AG04450 (cell line): ENCODE data around the gene SPECC1L. TPM values are rescaled to one million over a fixed set of nuclear protein-coding genes. Genes with fewer than 3 reads are reported as not detected.

Experiments used
- CTCF ChIA-PET: fragments of 300-600, 350-600 bp; formaldehyde crosslinking; extraction: SDS; loops from one replicate; lab custom pipeline; 2022; ENCODE audit warnings: antibody characterized with exemption, inconsistent platforms; lab: Charles Lee
- POLR2A ChIA-PET: fragments of 350-600 bp; formaldehyde crosslinking; extraction: SDS; loops from one replicate; lab custom pipeline; 2021; ENCODE audit warnings: antibody characterized with exemption, inconsistent platforms; lab: Yijun Ruan, JAX
- DNase-seq: peaks from one replicate; pipeline ENCODE4 v3.0.0-alpha.2; 2011; ENCODE audit warnings: low read depth, low spot score
- H3K27ac ChIP-seq: one replicate; pipeline ENCODE4 v1.5.1; 2012; ENCODE audit warnings: low read depth, low read length, control low read depth
- H3K27me3 ChIP-seq: one replicate; pipeline ENCODE4 v1.6.0; 2012; ENCODE audit warnings: low read length; ENCODE audit not compliant: control insufficient read depth, insufficient read depth
- H3K4me3 ChIP-seq: 2 replicates; pipeline ENCODE4 v1.5.1; 2011; ENCODE audit warnings: mild to moderate bottlenecking, low read depth, low read length, control low read depth
- H3K9me3 ChIP-seq: 2 replicates; pipeline ENCODE4 v1.5.1; 2012; ENCODE audit warnings: low read length; ENCODE audit not compliant: control insufficient read depth, insufficient read depth
- polyA plus RNA-seq: library from polyadenylated mRNA; depleted of rRNA; stranded (reverse); fragments of >200 nt; gene quantifications from 2 replicates; pipeline ENCODE4 v1.2.3, GENCODE V29; 2011
- TF ChIP-seq, protein P1 (sequence below): IDR thresholded peaks from 2 replicates; pipeline ENCODE4 v1.5.1; 2011; ENCODE audit warnings: low read depth, low read length, control low read depth, inconsistent platforms

Gene SPECC1L
- polyA plus RNA-seq, 1 experiment = 36.4 TPM

GRCh38 chr22:24393848-24394247 is 123.2 kb downstream of the SPECC1L start:
- no peak for DNase-seq
- POLR2A ChIA-PET = no interaction called here
- TF ChIP-seq, protein P1, sequence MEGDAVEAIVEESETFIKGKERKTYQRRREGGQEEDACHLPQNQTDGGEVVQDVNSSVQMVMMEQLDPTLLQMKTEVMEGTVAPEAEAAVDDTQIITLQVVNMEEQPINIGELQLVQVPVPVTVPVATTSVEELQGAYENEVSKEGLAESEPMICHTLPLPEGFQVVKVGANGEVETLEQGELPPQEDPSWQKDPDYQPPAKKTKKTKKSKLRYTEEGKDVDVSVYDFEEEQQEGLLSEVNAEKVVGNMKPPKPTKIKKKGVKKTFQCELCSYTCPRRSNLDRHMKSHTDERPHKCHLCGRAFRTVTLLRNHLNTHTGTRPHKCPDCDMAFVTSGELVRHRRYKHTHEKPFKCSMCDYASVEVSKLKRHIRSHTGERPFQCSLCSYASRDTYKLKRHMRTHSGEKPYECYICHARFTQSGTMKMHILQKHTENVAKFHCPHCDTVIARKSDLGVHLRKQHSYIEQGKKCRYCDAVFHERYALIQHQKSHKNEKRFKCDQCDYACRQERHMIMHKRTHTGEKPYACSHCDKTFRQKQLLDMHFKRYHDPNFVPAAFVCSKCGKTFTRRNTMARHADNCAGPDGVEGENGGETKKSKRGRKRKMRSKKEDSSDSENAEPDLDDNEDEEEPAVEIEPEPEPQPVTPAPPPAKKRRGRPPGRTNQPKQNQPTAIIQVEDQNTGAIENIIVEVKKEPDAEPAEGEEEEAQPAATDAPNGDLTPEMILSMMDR = no peak

GRCh38 chr22:24394254-24394653 is 123.6 kb downstream of the SPECC1L start:
- TF ChIP-seq, protein P1 = no peak
- ChIA-PET CTCF (no interaction called here), POLR2A (no interaction called here)
- DNase-seq = no peak
- Histone ChIP-seq H3K27ac (no peak overlapping the region), H3K9me3 (no peaks in the 10 kb centered on the region), H3K4me3 (no peak overlapping the region), H3K27me3 (no peaks in the 10 kb centered on the region)

More at GRCh38 chr22:24393848-24394247, 123.2 kb downstream of the SPECC1L start:
- H3K27ac ChIP-seq = no peak overlapping the region
- CTCF ChIA-PET = no interaction called here
- H3K9me3 ChIP-seq = no peaks in the 10 kb centered on the region
- no peak overlapping the region for H3K4me3 ChIP-seq
- H3K27me3 ChIP-seq = no peaks in the 10 kb centered on the region

- POLR2A ChIA-PET = interaction anchor here (0.5 kb wide), 1 partner anchor 198 kb away, joined by 8 read pairs; no protein-coding TSS in a partner anchor
- peak overlapping the region; percentile 39 for H3K27ac ChIP-seq
- TF ChIP-seq, protein P1 = no peak
- no peaks in the 10 kb centered on the region for H3K9me3 ChIP-seq
- H3K4me3 ChIP-seq = no peak overlapping the region
- H3K27me3 ChIP-seq = no peaks in the 10 kb centered on the region
- no peak for DNase-seq
- CTCF ChIA-PET = no interaction called here
Observed at GRCh38 chr22:24398409-24398808, 127.8 kb downstream of the SPECC1L start.

DNA sequence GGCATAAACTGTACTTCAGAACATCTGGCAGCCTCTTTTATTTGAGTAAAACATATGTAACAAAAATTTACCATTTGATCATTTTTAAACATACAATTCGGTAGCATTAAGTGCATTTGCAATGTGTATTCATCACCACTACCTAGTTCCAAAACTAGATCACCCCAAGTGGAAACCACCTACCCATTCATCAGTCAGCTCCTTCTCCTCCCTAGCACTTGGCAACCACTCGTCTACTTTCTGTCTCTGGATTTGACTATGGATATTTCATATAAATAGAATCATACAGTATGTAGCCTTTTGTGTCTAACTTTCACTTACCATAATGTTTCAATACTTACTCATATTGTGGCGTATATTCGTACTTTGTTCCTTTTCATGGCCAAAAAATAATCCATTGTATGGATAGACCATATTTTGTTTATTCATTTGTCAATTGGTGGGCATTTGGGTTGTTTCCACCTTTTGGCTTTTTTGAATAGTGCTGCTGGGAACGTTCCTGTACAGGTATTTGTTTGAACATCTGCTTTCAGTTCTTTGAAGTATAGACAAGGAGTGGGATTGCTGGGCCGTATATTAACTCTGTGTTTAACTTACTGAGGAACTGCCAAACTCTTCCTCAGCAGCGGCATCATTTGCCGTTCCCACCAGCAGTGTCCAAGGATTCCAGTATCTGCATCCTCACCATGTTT is 129.5 kb downstream of the SPECC1L start:
- no peaks in the 10 kb centered on the region for H3K27me3 ChIP-seq
- H3K27ac ChIP-seq = no peak overlapping the region
- TF ChIP-seq, protein P1 = no peak
- H3K9me3 ChIP-seq = no peaks in the 10 kb centered on the region; the same call in 1 of the 2 replicates
- POLR2A ChIA-PET = no interaction called here
- no peak for DNase-seq
- no peak overlapping the region for H3K4me3 ChIP-seq
- CTCF ChIA-PET = interaction anchor here (0.7 kb wide), 1 partner anchor 103 kb away, joined by 3 read pairs; no protein-coding TSS in a partner anchor
